Right lobe of liver (tissue), 6 donors: Measurements from ENCODE around the gene BTAF1. TPM values are rescaled to one million over a fixed set of nuclear protein-coding genes. Genes with fewer than 3 reads are reported as not detected.

Experiments used
- ATAC-seq, 4 donors: fragments of 200-7000 bp; cut with Tn5 transposase; one replicate each; pipeline ENCODE4 v1.9.1; 2020; ENCODE audit warnings: mild to moderate bottlenecking in 4 of 4, moderate library complexity in 4 of 4
- DNase-seq, 3 donors: peaks; one replicate each; pipeline ENCODE4 v3.0.0-alpha.2; 2020
- H3K27ac ChIP-seq, 3 donors: fragments of 200-600 bp; one replicate each; pipeline ENCODE4 v1.8.0; 2022
- H3K27me3 ChIP-seq, 2 donors: fragments of 200-600 bp; one replicate each; pipeline ENCODE4 v1.8.0; 2022
- H3K36me3 ChIP-seq, 4 donors: fragments of 200-600 bp; sonication (generic) in 1 of 4; one replicate each; pipeline versions ENCODE4 v1.5.1 to v1.8.0; 2017 to 2022; ENCODE audit warnings: control low read depth in 1 of 4
- H3K4me1 ChIP-seq, 4 donors: fragments of 200-600 bp; sonication (generic) in 1 of 4; one replicate each; pipeline versions ENCODE4 v1.5.1 to v1.8.0; 2017 to 2022; ENCODE audit warnings: control low read depth in 1 of 4
- H3K4me3 ChIP-seq, 3 donors: fragments of 200-600 bp; one replicate each; pipeline ENCODE4 v1.8.0; 2022
- H3K9me3 ChIP-seq, 4 donors: fragments of 200-600 bp; sonication (generic) in 1 of 4; one replicate each; pipeline versions ENCODE4 v1.5.1 to v1.8.0; 2017 to 2022; ENCODE audit warnings: control low read depth in 1 of 4
- POLR2A ChIP-seq: fragments of 450-650 bp; IDR thresholded peaks from one replicate; pipeline ENCODE4 v1.6.1; 2017; ENCODE audit warnings: antibody characterized with exemption, mild to moderate bottlenecking
- WGBS: methylation state at CpG from one replicate; pipeline ENCODE4 v1.1.6; 2018; ENCODE audit warnings: low coverage, low lambda C conversion rate; ENCODE audit not compliant: insufficient coverage; ENCODE audit errors: missing lambda C conversion rate; 5-methylcytosine and 5-hydroxymethylcytosine counted together
- intact Hi-C, 2 donors: fragments of 100-400 bp; cut with DNase I; formaldehyde crosslinking; loops; one replicate each; pipeline versions ENCODE4 v1.11.2 to v1.14.1; 2022
- total RNA-seq, 6 experiments: library from RNA; depleted of rRNA in 2 of 6; stranded (reverse); fragments of >200 nt in 2 of 6; fragmentation: NEBNext Ultra II Directional in 3 of 6; extraction: Animal tissue kit (Norgen Biotek cat#: 25700) in 3 of 6; gene quantifications; one replicate each; pipeline versions ENCODE4 v1.1.0 to v1.2.4, GENCODE V29; 2016 to 2023
- TF ChIP-seq, protein P1 (sequence below), 4 donors: fragments of 200-600 bp in 3 of 4; fragments of 450-650 bp in 1 of 4; IDR thresholded peaks; one replicate each; pipeline versions ENCODE4 v1.5.1 to v1.8.0; 2016 to 2022; ENCODE audit warnings: antibody characterized with exemption in 4 of 4, mild to moderate bottlenecking in 2 of 4
- donor health status: DM: no; HTN: yes; CAD: no.
- donor health status: DM: no; HTN: no; CAD: no.
- donor health status: DM: no; HTN: no; CAD: no.
- donor health status: DM: no; HTN: yes; CAD: no.
- donor health status: DM: no; HTN: yes; CAD: no.

Gene BTAF1
- total RNA-seq, 6 experiments from 2014 or later: 13.4 to 20.3 (median 17.4) TPM

DNA sequence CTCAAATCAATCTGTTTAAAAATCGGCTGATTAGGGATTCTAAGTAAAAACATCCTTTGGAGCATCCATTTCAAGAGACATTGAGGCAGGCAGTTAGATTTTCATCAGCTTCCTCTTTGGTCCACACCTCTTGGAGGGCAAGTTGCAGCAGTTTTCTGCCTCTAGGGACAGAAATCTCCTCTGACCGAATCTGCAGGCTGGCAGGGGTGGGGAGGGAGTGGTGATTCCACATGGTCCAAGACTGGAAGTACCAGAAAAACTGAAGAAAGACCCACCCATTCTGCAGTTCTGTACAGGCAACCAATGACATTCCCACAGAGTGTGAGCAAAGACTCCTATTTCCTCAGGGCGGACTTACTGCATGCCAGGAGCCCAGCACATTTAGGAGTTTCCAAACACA is 43.3 kb upstream of the BTAF1 start:
- intact Hi-C loops: no loop called here
- WGBS: 42% methylated on average over 3 of the region's 3 CpGs
- no peak for ATAC-seq

DNA sequence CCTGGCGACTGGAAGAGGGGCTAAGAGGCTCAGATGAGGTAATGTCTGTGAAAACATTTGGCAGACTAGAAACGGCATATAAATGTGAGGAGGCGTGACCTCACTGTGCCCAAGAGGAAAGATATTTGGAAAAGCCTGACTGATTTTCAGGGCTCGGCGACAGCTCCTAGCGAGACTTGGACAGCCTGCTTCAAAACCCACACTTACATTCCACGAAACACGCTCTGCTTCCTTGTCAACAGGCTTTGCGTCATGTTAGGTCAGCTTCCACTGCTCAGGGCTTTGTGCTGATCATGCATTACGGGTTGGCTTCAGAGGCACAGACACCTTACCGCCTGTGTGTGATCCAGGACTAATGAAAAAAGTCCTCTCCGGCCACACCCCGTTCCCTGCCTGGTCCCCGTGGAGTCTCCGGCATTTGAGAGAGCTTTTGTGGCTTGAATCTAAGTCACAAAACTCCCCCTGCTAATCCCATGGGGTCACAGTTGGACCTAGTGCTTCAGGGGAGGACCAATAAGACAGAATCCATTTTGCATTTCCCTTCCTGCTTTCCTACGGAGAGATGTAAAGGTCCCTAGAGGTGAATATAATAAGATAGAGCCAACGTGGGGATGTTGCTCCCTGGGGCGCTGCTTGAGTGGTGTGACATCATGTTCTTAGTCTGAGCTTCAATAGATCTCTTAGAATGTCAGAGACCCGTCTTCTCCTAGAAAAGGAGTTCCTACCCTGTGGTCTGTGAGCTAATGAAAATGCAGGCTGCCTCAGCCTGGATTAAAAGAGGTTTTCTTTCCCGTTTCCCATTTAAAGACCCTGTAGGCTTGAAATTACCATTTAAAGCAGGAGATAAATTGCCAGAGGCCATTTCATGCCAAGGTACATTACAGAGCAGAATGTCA is 39.8 kb upstream of the BTAF1 start:
- Histone ChIP-seq H3K4me3 (no peak overlapping the region), H3K9me3 (no peaks in the 10 kb centered on the region), H3K27ac (no peak overlapping the region), H3K36me3 (no peaks in the 10 kb centered on the region), H3K27me3 (no peaks in the 10 kb centered on the region), H3K4me1 (peaks cover 0 to 10% (median 5%) of the 10 kb centered on the region in 4 donors)
- TF ChIP-seq POLR2A: no peak
- TF ChIP-seq, protein P1, sequence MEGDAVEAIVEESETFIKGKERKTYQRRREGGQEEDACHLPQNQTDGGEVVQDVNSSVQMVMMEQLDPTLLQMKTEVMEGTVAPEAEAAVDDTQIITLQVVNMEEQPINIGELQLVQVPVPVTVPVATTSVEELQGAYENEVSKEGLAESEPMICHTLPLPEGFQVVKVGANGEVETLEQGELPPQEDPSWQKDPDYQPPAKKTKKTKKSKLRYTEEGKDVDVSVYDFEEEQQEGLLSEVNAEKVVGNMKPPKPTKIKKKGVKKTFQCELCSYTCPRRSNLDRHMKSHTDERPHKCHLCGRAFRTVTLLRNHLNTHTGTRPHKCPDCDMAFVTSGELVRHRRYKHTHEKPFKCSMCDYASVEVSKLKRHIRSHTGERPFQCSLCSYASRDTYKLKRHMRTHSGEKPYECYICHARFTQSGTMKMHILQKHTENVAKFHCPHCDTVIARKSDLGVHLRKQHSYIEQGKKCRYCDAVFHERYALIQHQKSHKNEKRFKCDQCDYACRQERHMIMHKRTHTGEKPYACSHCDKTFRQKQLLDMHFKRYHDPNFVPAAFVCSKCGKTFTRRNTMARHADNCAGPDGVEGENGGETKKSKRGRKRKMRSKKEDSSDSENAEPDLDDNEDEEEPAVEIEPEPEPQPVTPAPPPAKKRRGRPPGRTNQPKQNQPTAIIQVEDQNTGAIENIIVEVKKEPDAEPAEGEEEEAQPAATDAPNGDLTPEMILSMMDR (IDR thresholded peaks at IDR 0.05): no peak
- 42% methylated on average over 12 of the region's 20 CpGs for WGBS
- intact Hi-C loops: no loop called here
- ATAC-seq (peak; percentile 56 to 80 (median 70)), DNase-seq (no peak)

More for the DNA sequence above, 43.3 kb upstream of the BTAF1 start:
- TF ChIP-seq, protein P1 (IDR thresholded peaks at IDR 0.05): no peak
- no peak for TF ChIP-seq POLR2A
- no peaks in the 10 kb centered on the region for H3K9me3 ChIP-seq
- no peak overlapping the region for H3K4me3 ChIP-seq
- no peak overlapping the region for H3K27ac ChIP-seq
- H3K4me1 ChIP-seq: no peaks in the 10 kb centered on the region
- no peaks in the 10 kb centered on the region for H3K27me3 ChIP-seq
- no peak for DNase-seq
- no peaks in the 10 kb centered on the region for H3K36me3 ChIP-seq

DNA sequence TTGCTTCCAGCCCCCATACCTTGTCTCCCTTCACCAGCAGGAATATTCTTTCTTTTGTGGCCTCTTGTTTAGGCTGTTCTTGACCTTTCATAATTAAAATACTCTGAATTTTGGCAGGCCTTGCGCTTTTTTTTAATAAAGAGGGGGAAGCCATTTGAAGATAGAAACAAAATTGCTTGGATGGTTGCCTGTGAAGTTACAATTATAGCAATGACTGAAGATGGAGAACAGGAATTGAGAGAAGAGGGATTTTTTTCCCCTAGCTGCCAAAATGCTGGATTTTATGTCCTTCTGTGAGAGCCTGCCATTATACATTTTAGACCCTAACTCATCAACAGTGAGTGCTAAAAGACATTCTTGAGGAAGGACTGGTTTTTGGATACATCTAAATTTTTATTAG is 39.0 kb upstream of the BTAF1 start:
- peaks cover 0 to 10% (median 5%) of the 10 kb centered on the region in 4 donors for H3K4me1 ChIP-seq
- ATAC-seq: no peak
- H3K36me3 ChIP-seq: no peaks in the 10 kb centered on the region
- no peak for DNase-seq
- TF ChIP-seq, protein P1 (IDR thresholded peaks at IDR 0.05): no peak
- no peak for TF ChIP-seq POLR2A
- H3K27me3 ChIP-seq: no peaks in the 10 kb centered on the region
- intact Hi-C loops: no loop called here
- no peak overlapping the region for H3K27ac ChIP-seq
- 73% methylated on average over 1 of the region's 1 CpG for WGBS
- H3K9me3 ChIP-seq: no peaks in the 10 kb centered on the region
- no peak overlapping the region for H3K4me3 ChIP-seq

DNA sequence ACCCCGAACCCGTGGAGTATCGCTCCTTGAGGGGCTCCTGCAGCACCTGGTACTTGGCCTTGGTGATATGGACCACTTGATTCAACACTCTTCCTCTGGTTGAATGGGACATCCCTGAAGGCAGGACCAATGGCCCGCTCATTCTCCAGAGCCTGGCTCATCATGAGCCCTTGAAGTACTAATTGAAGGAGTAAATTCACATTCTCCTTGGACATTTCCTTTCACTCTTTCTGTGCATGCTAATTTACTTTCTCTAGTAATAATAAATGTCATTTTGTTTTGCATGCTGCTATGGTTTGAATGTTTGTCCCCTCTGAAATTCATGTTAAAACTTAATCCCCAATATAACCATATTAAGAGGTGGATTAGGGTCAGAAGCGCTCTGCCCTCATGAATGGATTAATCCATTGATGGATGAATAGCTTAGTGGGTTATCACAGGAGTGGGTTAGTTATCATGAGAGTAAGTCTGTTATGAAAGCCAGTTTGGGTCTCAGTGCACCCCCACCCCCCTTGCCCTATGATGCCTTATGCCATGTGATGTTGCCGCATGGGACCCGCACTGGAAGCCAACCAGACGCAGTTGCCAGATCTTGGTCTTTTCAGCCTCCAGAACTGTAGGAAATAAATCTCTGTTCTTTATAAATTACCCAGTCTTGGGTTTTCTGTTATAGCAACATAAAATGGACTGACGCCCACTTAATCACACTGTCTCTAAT is 38.0 kb upstream of the BTAF1 start:
- H3K4me1 ChIP-seq: peaks cover 0 to 10% (median 5%) of the 10 kb centered on the region in 4 donors
- DNase-seq: no peak
- intact Hi-C loops: no loop called here
- 94% methylated on average over 9 of the region's 9 CpGs for WGBS
- TF ChIP-seq, protein P1 (IDR thresholded peaks at IDR 0.05): no peak
- TF ChIP-seq POLR2A: no peak
- H3K9me3 ChIP-seq: no peaks in the 10 kb centered on the region
- H3K27ac ChIP-seq: no peak overlapping the region
- no peaks in the 10 kb centered on the region for H3K36me3 ChIP-seq
- H3K27me3 ChIP-seq: no peaks in the 10 kb centered on the region
- no peak for ATAC-seq
- no peak overlapping the region for H3K4me3 ChIP-seq
